GM19193 (cell line): Measurements from ENCODE around the gene NDUFA3.

Source experiments
- POLR2A ChIP-seq: IDR thresholded peaks from 4 replicates; pipeline ENCODE4 v1.6.1; 2011; ENCODE audit not compliant: insufficient read depth, insufficient read length; ENCODE audit errors: extremely low read depth

Gene NDUFA3

DNA sequence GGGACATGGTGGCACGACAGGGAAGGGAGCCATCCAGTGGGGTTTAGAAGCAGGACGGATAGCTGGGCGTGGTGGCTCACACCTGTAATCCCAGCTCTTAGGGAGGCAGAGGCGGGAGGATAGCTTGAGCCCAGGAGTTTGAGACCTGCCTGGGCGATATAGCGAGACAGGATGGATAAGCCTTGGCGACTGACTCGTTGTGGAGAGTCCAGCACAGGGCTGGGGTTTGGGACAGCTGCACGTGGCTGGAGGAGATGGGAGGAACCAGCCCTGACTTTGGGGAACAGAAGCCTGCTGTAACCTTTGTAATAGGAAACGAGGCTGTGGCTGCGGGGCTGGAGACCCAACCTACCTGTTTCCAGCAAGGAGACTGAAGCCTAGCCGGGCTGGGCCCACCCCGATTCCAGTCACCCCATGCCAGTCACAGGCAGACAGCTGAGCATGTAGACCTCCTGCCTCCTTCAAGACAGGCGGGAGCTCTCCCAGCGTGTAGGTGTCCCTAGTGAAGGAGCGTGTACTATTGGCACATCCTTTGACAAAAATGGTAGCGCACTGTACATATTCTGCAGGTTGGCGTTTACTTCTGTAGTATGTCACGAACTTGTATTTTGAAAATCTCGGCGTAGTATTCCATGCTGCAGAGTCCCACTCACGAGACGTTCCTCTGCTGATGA is 48.8 kb downstream of the NDUFA3 start:
- TF ChIP-seq POLR2A: no peak

DNA sequence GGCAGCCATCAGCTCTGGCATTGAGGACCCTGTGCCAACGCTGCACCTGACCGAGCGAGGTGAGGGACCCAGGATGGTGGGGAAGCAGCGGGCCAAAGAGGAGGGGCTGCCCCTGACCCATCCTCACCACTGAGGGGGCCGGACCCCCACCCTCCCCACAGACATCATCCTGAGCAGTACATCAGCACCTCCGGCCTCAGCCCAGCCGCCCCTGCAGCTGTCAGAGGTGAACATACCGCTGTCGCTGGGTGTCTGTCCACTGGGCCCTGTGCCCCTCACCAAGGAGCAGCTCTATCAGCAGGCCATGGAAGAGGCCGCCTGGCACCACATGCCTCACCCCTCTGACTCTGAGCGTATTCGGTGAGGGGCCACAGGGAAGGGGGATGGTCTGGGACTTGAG is 49.6 kb downstream of the NDUFA3 start:
- no peak for TF ChIP-seq POLR2A

DNA sequence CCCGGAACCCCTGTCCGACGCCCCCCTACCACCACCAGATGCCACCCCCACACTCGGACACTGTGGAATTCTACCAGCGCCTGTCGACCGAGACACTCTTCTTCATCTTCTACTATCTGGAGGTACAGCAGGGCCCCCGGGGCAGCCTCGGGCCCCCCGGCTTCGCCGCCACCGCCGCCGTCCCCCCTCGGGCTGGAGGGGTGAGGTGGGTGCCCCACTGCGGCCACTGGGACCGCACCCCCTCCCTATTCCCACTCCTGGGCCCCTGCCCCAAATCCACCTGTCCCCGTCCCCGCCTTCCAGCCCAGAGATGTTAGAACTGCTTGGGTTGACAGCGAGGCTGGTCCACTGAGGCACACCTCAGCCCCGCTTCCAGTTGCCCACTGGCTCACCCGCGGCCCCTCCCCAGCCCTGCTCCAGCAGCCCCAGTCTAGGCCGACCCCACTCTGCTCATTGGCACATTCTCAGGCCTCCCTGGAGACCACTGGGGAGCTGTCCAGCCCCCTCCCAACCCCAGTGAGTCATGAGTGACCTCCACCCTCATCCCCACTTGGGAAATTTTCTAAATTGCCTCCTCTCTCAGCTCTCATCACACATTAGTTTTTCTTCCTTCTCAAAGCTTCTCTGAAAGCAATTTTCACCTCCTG is 50.3 kb downstream of the NDUFA3 start:
- TF ChIP-seq POLR2A: no peak

GRCh38 chr19:54153731-54154326 is 51.2 kb downstream of the NDUFA3 start:
- TF ChIP-seq POLR2A: no peak

DNA sequence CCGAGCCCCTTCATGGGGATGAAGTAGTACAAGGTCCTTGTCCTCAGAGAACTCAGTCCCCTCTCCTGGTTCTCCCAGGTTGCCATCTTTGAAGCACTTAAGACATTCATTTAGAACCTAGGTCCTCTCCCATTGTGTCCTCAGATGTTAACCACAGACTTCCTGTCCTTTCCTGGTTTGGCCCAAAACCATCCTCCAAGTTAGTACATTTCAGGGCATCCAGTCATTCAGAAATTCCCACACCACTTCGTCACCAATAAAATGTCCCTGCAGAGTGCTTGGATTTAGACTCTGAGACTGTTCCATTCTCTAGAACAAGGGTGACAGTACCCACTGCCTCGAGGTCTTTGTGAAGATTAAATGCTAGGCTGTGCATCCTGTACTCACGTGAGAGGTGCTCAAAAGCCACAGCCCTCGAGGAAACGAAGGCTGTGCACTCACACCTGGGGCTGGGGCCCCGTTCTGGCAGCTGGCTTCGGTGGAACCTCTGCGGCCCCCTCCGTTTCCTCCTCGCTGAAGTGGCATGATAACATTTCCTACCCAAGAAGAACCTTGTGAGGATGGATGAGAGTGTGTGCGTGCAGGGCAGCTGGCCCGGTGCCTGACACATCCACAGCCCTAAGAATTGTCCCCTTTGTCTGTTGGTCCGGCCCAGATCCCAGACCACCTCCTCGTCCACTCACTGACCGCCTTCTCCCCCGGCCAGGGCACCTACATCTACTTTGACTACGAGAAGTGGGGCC is 52.1 kb downstream of the NDUFA3 start:
- TF ChIP-seq POLR2A: no peak

DNA sequence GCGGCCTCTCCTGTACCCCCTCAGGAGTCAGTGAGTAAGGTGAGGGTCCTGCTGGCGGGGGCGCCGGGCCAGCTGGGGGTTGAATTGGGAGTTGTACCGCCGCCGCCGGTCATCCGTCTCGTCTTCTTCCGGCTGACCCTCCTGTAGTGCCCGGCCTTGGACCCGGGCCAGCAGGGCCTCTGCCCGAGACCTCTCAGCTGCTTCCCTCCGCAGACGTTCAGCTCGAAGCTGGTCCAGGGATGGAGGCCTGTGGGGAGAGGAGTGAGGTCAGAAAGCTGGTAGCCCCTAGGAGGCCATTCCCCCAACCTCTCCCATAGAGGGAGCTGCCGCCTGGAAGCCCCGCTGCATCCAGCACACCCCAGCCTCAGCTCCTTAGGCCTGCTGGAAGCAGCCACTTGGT is 53.0 kb downstream of the NDUFA3 start:
- peak; percentile 25 for TF ChIP-seq POLR2A

DNA sequence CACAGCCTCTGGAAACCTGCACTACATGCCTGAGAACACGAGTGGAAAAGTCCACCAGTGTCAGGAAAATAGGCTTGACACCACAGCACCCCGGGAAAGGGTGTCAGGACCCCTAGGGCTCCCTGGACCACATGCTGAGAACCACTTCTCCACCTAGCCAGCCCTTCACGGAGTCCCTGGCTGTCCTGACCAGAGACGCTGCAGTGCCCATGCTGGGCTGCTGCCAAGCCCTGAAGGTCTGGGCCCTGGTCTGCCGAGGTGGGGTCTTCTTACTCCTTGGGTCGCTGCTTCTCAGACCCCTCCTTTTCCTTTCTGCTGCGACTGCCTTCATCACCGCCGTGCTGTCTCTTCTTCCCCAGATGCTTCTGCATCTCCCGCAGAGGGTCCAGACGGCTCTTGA is 53.8 kb downstream of the NDUFA3 start:
- no peak for TF ChIP-seq POLR2A

- TF ChIP-seq POLR2A: no peak
Measured at GRCh38 chr19:54156953-54157352, 54.3 kb downstream of the NDUFA3 start.
